Endodermal cell (in vitro differentiated cells): ENCODE data around the gene NPLOC4. TPM values are rescaled to one million over a fixed set of nuclear protein-coding genes. Genes with fewer than 3 reads are reported as not detected.
"Not testable (repeated sequence)": the region's sequence is repeated elsewhere in the genome, so short reads cannot be mapped to it uniquely, and the experiment has no call there.

Experiments used
- DNase-seq: peaks from one replicate; pipeline ENCODE4 v3.0.0-alpha.2; 2017
- H3K27ac ChIP-seq: 2 replicates; pipeline ENCODE4 v1.5.1; 2013; ENCODE audit warnings: mild to moderate bottlenecking, low read depth, low read length, moderate library complexity
- H3K27me3 ChIP-seq: 2 replicates; pipeline ENCODE4 v1.6.1; 2013; ENCODE audit warnings: mild to moderate bottlenecking, low read length, moderate library complexity; ENCODE audit not compliant: insufficient read depth, control insufficient read depth, poor library complexity, severe bottlenecking
- H3K36me3 ChIP-seq: 2 replicates; pipeline ENCODE4 v1.7.0; 2013; ENCODE audit warnings: mild to moderate bottlenecking, low read length, moderate library complexity; ENCODE audit not compliant: control insufficient read depth, insufficient read depth
- H3K4me1 ChIP-seq: one replicate; pipeline ENCODE4 v1.7.0; 2013; ENCODE audit warnings: low read length; ENCODE audit not compliant: control insufficient read depth, insufficient read depth
- H3K4me3 ChIP-seq: 2 replicates; pipeline ENCODE4 v1.5.1; 2013; ENCODE audit warnings: mild to moderate bottlenecking, low read length, moderate library complexity
- H3K9ac ChIP-seq: 2 replicates; pipeline ENCODE4 v1.6.1; 2013; ENCODE audit warnings: mild to moderate bottlenecking, low read length, moderate library complexity; ENCODE audit not compliant: poor library complexity, severe bottlenecking; ENCODE audit errors: extremely low read depth
- H3K9me3 ChIP-seq: 2 replicates; pipeline ENCODE4 v1.6.1; 2013; ENCODE audit warnings: mild to moderate bottlenecking, low read length, moderate library complexity; ENCODE audit not compliant: control insufficient read depth
- H3K27ac Mint-ChIP-seq: 2 replicates; pipeline ENCODE4 v1.8.0; 2020; ENCODE audit warnings: mixed read lengths
- H3K27me3 Mint-ChIP-seq: 2 replicates; pipeline ENCODE4 v1.8.0; 2021; ENCODE audit warnings: mild to moderate bottlenecking, mixed read lengths; ENCODE audit not compliant: insufficient read depth
- H3K36me3 Mint-ChIP-seq: 2 replicates; pipeline ENCODE4 v1.8.0; 2020; ENCODE audit warnings: low read depth, mixed read lengths
- H3K4me1 Mint-ChIP-seq: 2 replicates; pipeline ENCODE4 v1.8.0; 2020; ENCODE audit warnings: mixed read lengths
- H3K4me3 Mint-ChIP-seq: 2 replicates; pipeline ENCODE4 v1.8.0; 2020; ENCODE audit warnings: mild to moderate bottlenecking, moderate library complexity, mixed read lengths
- H3K9me3 Mint-ChIP-seq: 2 replicates; pipeline ENCODE4 v1.8.0; 2020; ENCODE audit warnings: mild to moderate bottlenecking, mixed read lengths
- WGBS, 2 experiments: methylation state at CpG; one replicate each; pipeline versions ENCODE4 v1.1.5 to v1.1.7; 2013; ENCODE audit warnings: missing lambda C conversion rate in 2 of 2, mixed read lengths in 1 of 2; ENCODE audit not compliant: insufficient coverage in 1 of 2, insufficient read length in 1 of 2; 5-methylcytosine and 5-hydroxymethylcytosine counted together
- total RNA-seq, 2 donors: library from RNA; stranded (reverse); fragmentation: NEBNext Ultra II Directional in 1 of 2; extraction: Animal tissue kit (Norgen Biotek cat#: 25700) in 1 of 2; gene quantifications; 2 replicates in 1 of 2; 3 replicates in 1 of 2; pipeline ENCODE4 v1.2.1, GENCODE V29; 2021
- TF ChIP-seq, protein P1 (sequence below): fragments of 200-600 bp; sonication (generic); conservative IDR thresholded peaks from 2 replicates; pipeline ENCODE4 v1.5.0; 2021; ENCODE audit warnings: antibody characterized with exemption, mild to moderate bottlenecking

NPLOC4 gene
- total RNA-seq, 2 donors from 2014 or later: 113 to 118 TPM

DNA sequence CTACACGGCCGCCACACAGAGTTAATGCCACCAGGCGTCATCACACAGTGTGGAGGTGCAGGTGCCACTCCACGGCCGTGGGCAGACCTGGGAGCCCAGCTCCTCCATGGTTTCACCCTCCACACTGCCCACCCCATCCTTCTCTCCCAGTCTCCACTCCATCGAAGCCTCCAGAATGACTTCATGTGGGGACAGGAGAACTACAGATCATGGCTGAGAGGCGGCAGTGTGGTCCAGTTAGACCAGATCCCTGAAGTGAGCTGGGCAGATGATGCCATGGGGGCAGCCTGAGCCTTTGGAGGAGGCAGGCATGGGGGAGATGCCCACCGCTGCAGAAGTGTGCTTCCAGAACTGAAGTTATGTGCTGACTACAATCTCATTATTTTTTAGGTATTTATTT, 46.8 kb downstream of the NPLOC4 start:
- H3K4me1 Mint-ChIP-seq: no peaks in the 10 kb centered on the region
- 95 to 100% methylated on average over 4 to 8 of the region's 8 CpGs for WGBS, 2 experiments
- Histone ChIP-seq H3K27me3 (no peaks in the 10 kb centered on the region), H3K9ac (no peak overlapping the region), H3K4me1 (no peaks in the 10 kb centered on the region), H3K4me3 (no peak overlapping the region), H3K9me3 (no peaks in the 10 kb centered on the region), H3K27ac (no peak overlapping the region), H3K36me3 (peaks cover 86% of the 10 kb centered on the region)
- H3K36me3 Mint-ChIP-seq: peaks cover 82% of the 10 kb centered on the region
- TF ChIP-seq, protein P1, sequence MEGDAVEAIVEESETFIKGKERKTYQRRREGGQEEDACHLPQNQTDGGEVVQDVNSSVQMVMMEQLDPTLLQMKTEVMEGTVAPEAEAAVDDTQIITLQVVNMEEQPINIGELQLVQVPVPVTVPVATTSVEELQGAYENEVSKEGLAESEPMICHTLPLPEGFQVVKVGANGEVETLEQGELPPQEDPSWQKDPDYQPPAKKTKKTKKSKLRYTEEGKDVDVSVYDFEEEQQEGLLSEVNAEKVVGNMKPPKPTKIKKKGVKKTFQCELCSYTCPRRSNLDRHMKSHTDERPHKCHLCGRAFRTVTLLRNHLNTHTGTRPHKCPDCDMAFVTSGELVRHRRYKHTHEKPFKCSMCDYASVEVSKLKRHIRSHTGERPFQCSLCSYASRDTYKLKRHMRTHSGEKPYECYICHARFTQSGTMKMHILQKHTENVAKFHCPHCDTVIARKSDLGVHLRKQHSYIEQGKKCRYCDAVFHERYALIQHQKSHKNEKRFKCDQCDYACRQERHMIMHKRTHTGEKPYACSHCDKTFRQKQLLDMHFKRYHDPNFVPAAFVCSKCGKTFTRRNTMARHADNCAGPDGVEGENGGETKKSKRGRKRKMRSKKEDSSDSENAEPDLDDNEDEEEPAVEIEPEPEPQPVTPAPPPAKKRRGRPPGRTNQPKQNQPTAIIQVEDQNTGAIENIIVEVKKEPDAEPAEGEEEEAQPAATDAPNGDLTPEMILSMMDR: no peak
- H3K9me3 Mint-ChIP-seq: no peaks in the 10 kb centered on the region
- no peak overlapping the region for H3K27ac Mint-ChIP-seq
- no peak for DNase-seq
- H3K4me3 Mint-ChIP-seq: no peak overlapping the region
- H3K27me3 Mint-ChIP-seq: no peaks in the 10 kb centered on the region

DNA sequence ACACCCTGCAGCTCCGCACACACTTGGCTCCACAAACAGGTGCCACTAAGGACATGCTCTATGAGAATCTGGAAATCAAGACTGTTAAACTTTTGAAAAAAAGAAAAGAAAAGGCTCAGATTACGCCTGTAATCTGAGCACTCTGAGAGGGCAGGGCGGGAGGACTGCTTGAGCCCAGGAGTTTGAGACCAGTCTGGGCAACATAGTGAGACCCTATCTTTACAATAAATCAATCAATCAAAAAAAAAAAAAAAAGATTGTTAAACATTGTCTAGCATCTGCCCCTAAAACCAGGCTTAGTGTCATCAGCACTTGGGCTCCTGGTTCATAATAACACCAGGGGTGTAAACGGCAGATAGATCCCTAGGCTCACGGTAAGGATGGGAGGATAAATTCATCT, 47.3 kb downstream of the NPLOC4 start:
- no peak overlapping the region for H3K27ac Mint-ChIP-seq
- H3K9me3 ChIP-seq: no peaks in the 10 kb centered on the region
- H3K9ac ChIP-seq: no peak overlapping the region
- no peak overlapping the region for H3K4me3 Mint-ChIP-seq
- 93 to 100% methylated on average over 2 to 5 of the region's 5 CpGs for WGBS, 2 experiments
- no peaks in the 10 kb centered on the region for H3K27me3 ChIP-seq
- no peaks in the 10 kb centered on the region for H3K4me1 ChIP-seq
- peaks cover 85% of the 10 kb centered on the region for H3K36me3 ChIP-seq
- no peaks in the 10 kb centered on the region for H3K27me3 Mint-ChIP-seq
- no peak for DNase-seq
- no peak overlapping the region for H3K27ac ChIP-seq
- TF ChIP-seq, protein P1: no peak
- H3K9me3 Mint-ChIP-seq: no peaks in the 10 kb centered on the region
- no peak overlapping the region for H3K4me3 ChIP-seq
- peaks cover 80% of the 10 kb centered on the region for H3K36me3 Mint-ChIP-seq
- H3K4me1 Mint-ChIP-seq: no peaks in the 10 kb centered on the region

DNA sequence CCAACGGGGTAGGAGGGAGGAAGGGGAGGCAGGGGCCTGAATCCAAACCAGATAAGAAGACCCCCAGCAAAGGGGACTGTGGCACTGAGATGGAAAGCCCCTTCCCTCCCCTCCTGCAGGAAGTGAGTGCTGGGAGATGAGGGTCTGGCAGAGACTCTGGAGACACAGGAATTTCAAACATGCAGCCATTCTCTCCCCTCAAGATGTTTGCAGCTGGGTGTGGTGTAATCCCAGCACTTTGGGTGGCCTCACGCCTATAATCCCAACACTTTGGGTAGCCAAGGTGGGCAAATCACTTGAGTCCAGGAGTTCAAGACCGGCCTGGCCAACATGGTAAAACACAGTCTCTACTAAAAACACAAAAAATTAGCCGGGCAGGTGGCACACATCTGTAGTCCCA, 50.8 kb downstream of the NPLOC4 start:
- Mint-ChIP-seq H3K27ac (peak overlapping the region; percentile 35), H3K4me1 (no peaks in the 10 kb centered on the region), H3K4me3 (no peak overlapping the region), H3K9me3 (no peaks in the 10 kb centered on the region), H3K36me3 (peaks cover 86% of the 10 kb centered on the region), H3K27me3 (no peaks in the 10 kb centered on the region)
- no peak for DNase-seq
- no peak overlapping the region for H3K4me3 ChIP-seq
- WGBS, 2 experiments: 83 to 96% methylated on average over 4 of the region's 4 CpGs
- H3K4me1 ChIP-seq: no peaks in the 10 kb centered on the region
- no peak overlapping the region for H3K9ac ChIP-seq
- TF ChIP-seq, protein P1: no peak
- H3K9me3 ChIP-seq: no peaks in the 10 kb centered on the region
- H3K36me3 ChIP-seq: peaks cover 88% of the 10 kb centered on the region
- no peak overlapping the region for H3K27ac ChIP-seq
- no peaks in the 10 kb centered on the region for H3K27me3 ChIP-seq

DNA sequence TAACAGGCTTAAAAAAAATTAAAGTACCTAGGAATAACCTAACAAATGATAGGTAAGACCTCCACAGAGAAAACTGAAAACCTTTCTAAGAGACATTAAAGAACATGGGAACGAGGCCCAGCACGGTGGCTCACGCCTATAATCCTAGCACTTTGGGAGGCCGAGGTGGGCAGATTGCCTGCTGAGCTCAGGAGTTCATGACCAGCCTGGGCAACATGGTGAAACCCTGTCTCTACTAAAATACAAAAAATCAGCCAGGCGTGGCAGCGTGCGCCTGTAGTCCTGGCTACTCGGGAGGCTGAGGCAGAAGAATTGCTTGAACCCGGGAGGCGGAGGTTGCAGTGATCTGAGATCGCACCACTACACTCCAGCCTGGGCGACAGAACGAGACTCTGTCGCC, 52.1 kb downstream of the NPLOC4 start:
- not testable (repeated sequence) for H3K27ac ChIP-seq, H3K27ac Mint-ChIP-seq, H3K27me3 Mint-ChIP-seq, H3K4me1 ChIP-seq, H3K9me3 ChIP-seq, H3K27me3 ChIP-seq, H3K4me3 Mint-ChIP-seq, H3K4me3 ChIP-seq, DNase-seq, H3K9me3 Mint-ChIP-seq, H3K9ac ChIP-seq, H3K4me1 Mint-ChIP-seq
- H3K36me3 ChIP-seq: peaks cover 79% of the 10 kb centered on the region
- peaks cover 84% of the 10 kb centered on the region for H3K36me3 Mint-ChIP-seq
- WGBS, 2 experiments: 94 to 95% methylated on average over 11 to 14 of the region's 14 CpGs
